Ascending aorta (tissue), 2 donors: ENCODE data around the gene RGS1. TPM values are rescaled to one million over a fixed set of nuclear protein-coding genes. Genes with fewer than 3 reads are reported as not detected.
A peak's percentile ranks its signal among the peaks of the same experiment; 100 is the strongest.

Source experiments
- DNase-seq, 2 donors: peaks; one replicate each; pipeline ENCODE4 v3.0.0-alpha.2; 2019; ENCODE audit warnings: low spot score in 2 of 2
- H3K27ac ChIP-seq, 2 donors: fragments of 200-600 bp; sonication (generic); one replicate each; pipeline ENCODE4 v1.5.1; 2016 to 2017; ENCODE audit warnings: mild to moderate bottlenecking in 1 of 2
- H3K27me3 ChIP-seq: fragments of 200-600 bp; sonication (generic); one replicate; pipeline ENCODE4 v1.5.1; 2017
- H3K36me3 ChIP-seq, 2 donors: fragments of 200-600 bp; sonication (generic); one replicate each; pipeline ENCODE4 v1.5.1; 2016
- H3K4me1 ChIP-seq, 2 donors: fragments of 200-600 bp; sonication (generic); one replicate each; pipeline ENCODE4 v1.5.1; 2016 to 2017; ENCODE audit warnings: mild to moderate bottlenecking in 1 of 2
- H3K4me3 ChIP-seq, 2 donors: fragments of 200-600 bp; sonication (generic); one replicate each; pipeline ENCODE4 v1.5.1; 2016 to 2017; ENCODE audit warnings: mild to moderate bottlenecking in 1 of 2
- H3K9me3 ChIP-seq, 2 donors: fragments of 200-600 bp; sonication (generic); one replicate each; pipeline ENCODE4 v1.5.1; 2016
- CTCF ChIP-seq, 3 experiments: fragments of 200-600 bp in 2 of 3; fragments of 450-650 bp in 1 of 3; sonication (generic) in 2 of 3; IDR thresholded peaks; one replicate each; pipeline ENCODE4 v1.5.1; 2016 to 2019; ENCODE audit warnings: antibody characterized with exemption in 3 of 3, mild to moderate bottlenecking in 1 of 3, moderate library complexity in 1 of 3
- intact Hi-C: fragments of 100-400 bp; cut with DNase I; formaldehyde crosslinking; loops from one replicate; pipeline ENCODE4 v1.15.1; 2023
- total RNA-seq: library from RNA; depleted of rRNA; stranded (reverse); fragments of >200 nt; gene quantifications from one replicate; pipeline ENCODE4 v1.1.0, GENCODE V29; 2016

RGS1 gene
- total RNA-seq, 1 donor from 2014 or later = 13.0 TPM

DNA sequence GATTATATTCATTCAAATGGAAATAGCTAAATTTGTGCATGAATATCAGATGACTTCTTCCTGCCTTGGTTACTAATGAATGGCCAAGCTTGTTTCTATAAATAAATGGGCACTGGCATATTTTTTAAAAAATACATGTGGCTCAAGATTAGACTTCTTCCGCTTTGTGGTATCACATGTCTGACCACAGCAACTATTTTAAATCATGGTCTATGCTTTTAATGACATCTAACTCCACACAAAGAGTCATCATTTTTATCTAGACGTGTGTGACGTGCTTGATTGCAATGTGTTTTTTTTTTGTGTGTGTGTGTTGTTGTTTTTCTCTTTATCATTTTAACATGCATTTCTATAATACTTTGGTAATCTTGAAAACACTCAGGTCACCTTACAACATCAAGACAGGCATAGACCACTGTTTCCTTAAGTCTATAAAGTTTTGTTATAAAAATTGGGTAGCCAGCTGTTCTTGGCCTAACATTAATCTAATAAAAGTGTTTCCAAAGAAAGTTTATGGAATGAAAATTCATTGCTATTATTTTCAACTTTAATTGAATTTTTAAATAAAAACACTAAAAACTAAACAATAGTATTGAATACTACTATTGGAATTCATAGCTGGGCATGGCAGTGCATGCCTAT lies 29.5 kb downstream of the RGS1 start:
- intact Hi-C loops = no loop called here
- no peaks in the 10 kb centered on the region for H3K4me1 ChIP-seq

GRCh38 chr1:192608671-192609070 lies 33.1 kb downstream of the RGS1 start:
- intact Hi-C loops = loop anchor here (2.0 kb wide), 2 partner anchors 28 to 134 kb away; no protein-coding TSS in a partner anchor
- no peak overlapping the region for H3K27ac ChIP-seq
- no peak overlapping the region for H3K4me3 ChIP-seq
- no peak for DNase-seq
- H3K9me3 ChIP-seq = no peaks in the 10 kb centered on the region
- no peaks in the 10 kb centered on the region for H3K36me3 ChIP-seq
- TF ChIP-seq CTCF (IDR thresholded peaks at IDR 0.05) = no peak
- no peaks in the 10 kb centered on the region for H3K4me1 ChIP-seq
- no peaks in the 10 kb centered on the region for H3K27me3 ChIP-seq

More for the DNA sequence above, 29.5 kb downstream of the RGS1 start:
- Histone ChIP-seq H3K4me3 (no peak overlapping the region), H3K36me3 (no peaks in the 10 kb centered on the region), H3K27me3 (no peaks in the 10 kb centered on the region), H3K9me3 (no peaks in the 10 kb centered on the region), H3K27ac (peak overlapping the region in 1 of 2 donors; percentile 19)
- TF ChIP-seq CTCF (IDR thresholded peaks at IDR 0.05) = no peak
- no peak for DNase-seq

GRCh38 chr1:192609110-192610079 lies 33.8 kb downstream of the RGS1 start:
- Histone ChIP-seq H3K27ac (no peak overlapping the region), H3K9me3 (no peaks in the 10 kb centered on the region), H3K4me1 (no peaks in the 10 kb centered on the region), H3K27me3 (no peaks in the 10 kb centered on the region), H3K4me3 (no peak overlapping the region), H3K36me3 (no peaks in the 10 kb centered on the region)
- intact Hi-C loops = loop anchor here (2.0 kb wide), 2 partner anchors 29 to 135 kb away; no protein-coding TSS in a partner anchor
- peak; percentile 63 to 83 for DNase-seq
- no peak for TF ChIP-seq CTCF (IDR thresholded peaks at IDR 0.05)

GRCh38 chr1:192610112-192610889 lies 34.7 kb downstream of the RGS1 start:
- no peaks in the 10 kb centered on the region for H3K4me1 ChIP-seq
- H3K27me3 ChIP-seq = no peaks in the 10 kb centered on the region
- H3K36me3 ChIP-seq = no peaks in the 10 kb centered on the region
- no peak for DNase-seq
- no peak overlapping the region for H3K27ac ChIP-seq
- peak; percentile 18 to 63 (median 51) for TF ChIP-seq CTCF (IDR thresholded peaks at IDR 0.05)
- H3K4me3 ChIP-seq = no peak overlapping the region
- intact Hi-C loops = no loop called here
- no peaks in the 10 kb centered on the region for H3K9me3 ChIP-seq

DNA sequence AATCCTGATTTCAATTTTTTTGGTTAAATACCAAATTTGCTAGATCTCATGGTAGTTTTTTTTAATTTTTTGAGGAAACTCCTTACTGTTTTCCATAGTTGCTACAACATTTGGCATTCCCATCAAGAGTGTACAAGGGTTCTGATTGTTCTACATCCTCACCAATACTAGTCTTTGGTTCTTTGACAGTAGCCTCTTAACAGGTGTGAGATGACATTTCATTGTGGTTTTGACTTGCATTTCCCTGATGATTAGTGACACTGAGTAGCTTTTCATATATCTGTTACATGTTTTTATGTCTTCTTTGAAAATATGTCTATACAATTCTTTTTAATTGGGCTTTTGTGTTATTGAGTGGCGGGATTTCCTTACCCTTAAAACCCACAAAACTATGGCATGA lies 39.5 kb downstream of the RGS1 start:
- TF ChIP-seq CTCF (IDR thresholded peaks at IDR 0.05) = no peak
- Histone ChIP-seq H3K27ac (no peak overlapping the region), H3K4me3 (no peak overlapping the region), H3K27me3 (no peaks in the 10 kb centered on the region), H3K36me3 (no peaks in the 10 kb centered on the region), H3K9me3 (no peaks in the 10 kb centered on the region), H3K4me1 (no peaks in the 10 kb centered on the region)
- DNase-seq = no peak
- intact Hi-C loops = no loop called here
